Fibroblast of upper back skin (primary cell): ENCODE results near the gene DIPK2A.

Experiments
- DNase-seq: peaks from one replicate; pipeline ENCODE4 v3.0.0-alpha.2; 2013

DIPK2A gene

GRCh38 chr3:143971359-143972154, at the start of gene DIPK2A:
Gene DIPK2A, plus strand, starts transcription at chr3:143971823. Its CDS starts 510 bp downstream, at chr3:143972333.
- DNase-seq: peak; percentile 96

DNA sequence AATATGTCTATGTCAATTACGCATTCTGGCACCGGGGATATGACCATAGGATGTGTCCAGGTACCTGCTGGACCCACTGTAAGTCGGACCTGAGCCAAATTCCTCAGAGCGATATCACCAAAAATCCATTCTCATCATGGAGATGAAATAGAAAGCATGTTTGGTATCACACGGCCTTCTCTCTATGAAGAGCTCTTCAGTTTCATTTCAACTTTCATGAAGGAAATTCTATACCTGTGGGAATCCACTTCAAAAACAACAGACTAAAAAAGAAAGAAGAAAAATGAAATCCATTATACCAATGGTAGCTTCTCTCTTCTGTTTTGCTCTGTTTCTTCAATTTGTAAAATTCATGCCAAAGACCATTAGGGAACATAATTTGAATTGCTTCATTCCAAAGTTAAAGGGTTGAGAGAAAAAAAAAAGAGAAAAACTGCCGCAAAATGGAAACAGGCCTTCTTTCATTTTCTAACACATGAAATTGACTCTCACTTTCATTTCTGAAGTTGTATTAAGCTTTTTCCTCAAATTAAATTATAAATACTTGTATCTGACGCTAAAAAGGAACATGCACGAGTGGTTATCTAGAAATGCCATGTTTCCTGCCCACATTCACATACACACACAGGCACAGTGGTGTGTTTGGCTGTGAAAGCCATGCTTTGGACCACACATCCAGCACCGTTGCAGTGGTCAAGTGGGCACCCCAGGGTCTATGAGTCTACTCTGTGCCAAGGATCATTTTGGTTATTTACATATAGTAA, 46.9 kb upstream of the DIPK2A start:
- DNase-seq: no peak

DNA sequence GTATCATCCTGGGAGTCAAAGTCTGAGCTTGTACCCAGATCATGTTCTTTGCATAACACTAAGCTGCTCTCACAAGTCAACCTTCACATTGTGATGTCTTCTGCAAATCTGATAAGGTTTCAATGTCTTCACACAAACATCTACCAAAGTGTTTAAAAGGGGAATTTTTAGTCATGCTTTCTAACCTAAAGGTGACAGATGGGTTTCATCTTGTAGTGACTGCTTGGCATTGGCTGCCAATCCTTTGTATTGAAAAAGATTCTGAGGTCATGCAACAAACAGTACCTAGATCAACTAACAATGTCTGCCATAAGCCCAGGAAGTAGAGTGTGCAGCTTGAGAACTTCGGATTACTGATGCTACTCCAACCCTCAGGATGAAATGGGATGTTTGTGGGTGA, 43.6 kb upstream of the DIPK2A start:
- no peak for DNase-seq

- no peak for DNase-seq
Observed at GRCh38 chr3:143928541-143929255, 42.9 kb upstream of the DIPK2A start.

DNA sequence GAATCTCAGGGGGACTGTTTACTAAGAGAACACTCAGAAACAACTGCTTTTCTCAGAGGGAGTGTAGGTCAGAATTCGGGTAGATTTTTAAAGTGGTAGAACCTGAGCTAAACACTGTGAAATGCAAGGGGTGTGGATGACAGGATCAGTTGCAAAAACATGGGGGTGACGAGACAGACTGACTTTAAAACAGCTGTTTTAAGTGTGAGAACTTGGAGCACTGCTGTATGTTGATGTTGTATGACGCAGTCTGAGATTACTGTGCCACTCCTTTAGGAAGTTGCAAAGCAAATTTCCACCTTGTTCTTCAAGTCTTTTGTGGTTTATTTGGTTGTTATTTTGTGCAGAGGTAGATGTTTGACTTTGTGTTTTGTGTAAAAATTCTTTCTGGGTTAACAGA, 36.8 kb upstream of the DIPK2A start:
- no peak for DNase-seq

DNA sequence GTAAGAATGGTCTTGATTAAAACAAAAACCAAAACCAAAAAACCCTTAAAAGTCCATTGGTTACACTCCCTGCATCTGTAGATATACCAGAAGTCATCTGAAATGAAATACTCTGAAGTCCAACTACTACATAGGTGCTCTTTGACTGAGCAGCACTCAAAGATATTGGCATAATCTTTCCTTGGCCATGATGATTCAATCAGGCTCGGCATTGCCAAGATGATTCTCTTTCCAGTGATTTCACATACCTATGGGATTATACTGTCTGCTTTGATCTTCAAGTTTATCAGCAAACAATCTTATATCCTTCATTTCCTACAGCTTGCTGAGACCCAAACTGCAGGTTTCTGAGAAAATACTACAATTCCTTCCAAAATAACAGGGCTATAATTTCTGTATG, 35.9 kb upstream of the DIPK2A start:
- no peak for DNase-seq

GRCh38 chr3:143950810-143951209, 20.8 kb upstream of the DIPK2A start:
- DNase-seq: no peak

GRCh38 chr3:143951351-143951971, 20.2 kb upstream of the DIPK2A start:
- peak; percentile 53 for DNase-seq

GRCh38 chr3:143952569-143953072, 19.0 kb upstream of the DIPK2A start:
- no peak for DNase-seq

DNA sequence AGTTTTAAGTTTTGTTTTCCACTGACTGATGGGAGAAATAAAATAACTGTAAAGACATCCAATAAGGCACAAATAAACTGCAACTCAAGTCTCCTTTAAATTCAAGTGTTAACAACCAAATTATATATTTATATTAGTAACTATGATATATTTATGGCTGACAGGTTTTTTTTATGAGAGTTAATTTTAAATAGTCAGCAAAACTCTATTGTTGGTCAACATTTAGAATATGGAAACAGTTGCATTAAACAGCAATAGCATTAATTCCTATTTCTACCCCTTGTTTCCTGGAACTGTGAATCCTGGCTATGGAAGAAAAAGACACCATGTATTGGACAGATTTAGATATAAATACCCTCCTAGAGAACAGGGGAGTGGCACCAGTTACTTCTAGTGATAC, 16.5 kb upstream of the DIPK2A start:
- no peak for DNase-seq

DNA sequence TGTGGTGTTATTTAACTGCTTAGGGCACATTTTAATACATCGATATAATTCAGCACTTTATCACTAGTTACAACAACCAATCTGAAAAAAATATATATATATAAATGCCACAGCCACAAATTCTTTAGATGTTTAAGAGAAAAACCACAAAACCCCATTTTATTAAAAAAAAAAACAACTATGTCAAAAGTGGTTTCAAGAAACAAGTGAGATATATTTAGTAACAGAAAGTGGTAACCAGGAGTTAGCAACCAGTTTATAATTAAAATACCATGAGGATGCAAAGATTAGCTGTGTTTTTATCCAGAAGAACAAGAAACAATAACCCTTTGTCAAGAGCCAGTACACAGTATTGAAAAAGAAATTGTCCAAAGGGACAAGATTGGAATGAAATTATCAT, 14.8 kb upstream of the DIPK2A start:
- DNase-seq: peak; percentile 22

- DNase-seq: no peak
Observed at GRCh38 chr3:143957453-143957852, 14.2 kb upstream of the DIPK2A start.

- DNase-seq: no peak
Observed at GRCh38 chr3:143958966-143959365, 12.7 kb upstream of the DIPK2A start.

- no peak for DNase-seq
Observed at GRCh38 chr3:143961342-143961741, 10.3 kb upstream of the DIPK2A start.

DNA sequence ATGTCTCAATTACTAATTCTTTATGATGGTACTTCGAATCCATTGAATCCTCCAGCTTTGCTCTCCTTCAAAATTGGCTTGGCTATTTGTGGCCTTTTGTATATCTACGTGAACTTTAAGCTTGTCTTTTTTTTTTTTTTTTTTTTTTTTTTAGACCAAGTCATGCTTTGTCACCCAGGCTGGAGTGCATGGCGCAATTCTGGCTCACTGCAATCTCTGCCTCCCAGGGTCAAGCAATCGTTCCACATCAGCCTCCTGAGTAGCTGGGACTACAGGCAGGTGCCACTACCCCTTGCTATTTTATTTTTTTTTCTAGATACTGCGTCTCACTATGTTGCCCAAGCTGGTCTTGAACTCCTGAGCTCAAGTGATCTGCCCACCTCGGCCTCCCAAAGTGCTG, 7.7 kb upstream of the DIPK2A start:
- no peak for DNase-seq

GRCh38 chr3:143970773-143971358, 757 bp upstream of the DIPK2A start:
- DNase-seq: peak; percentile 27

DNA sequence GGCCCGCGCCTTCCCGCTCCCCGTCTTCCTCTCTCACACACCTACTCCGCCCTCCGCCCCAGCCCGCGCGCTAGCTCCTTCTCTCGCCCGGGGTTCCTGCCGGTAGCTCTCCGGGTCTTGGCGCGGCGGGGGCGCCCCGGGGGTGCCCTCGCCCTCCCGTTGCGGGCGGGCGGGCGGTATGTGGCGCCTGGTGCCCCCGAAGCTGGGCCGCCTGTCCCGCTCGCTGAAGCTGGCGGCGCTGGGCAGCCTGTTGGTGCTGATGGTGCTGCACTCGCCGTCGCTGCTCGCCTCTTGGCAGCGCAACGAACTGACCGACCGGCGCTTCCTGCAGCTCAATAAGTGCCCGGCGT, 507 bp downstream of the DIPK2A start:
- DNase-seq: no peak

DNA sequence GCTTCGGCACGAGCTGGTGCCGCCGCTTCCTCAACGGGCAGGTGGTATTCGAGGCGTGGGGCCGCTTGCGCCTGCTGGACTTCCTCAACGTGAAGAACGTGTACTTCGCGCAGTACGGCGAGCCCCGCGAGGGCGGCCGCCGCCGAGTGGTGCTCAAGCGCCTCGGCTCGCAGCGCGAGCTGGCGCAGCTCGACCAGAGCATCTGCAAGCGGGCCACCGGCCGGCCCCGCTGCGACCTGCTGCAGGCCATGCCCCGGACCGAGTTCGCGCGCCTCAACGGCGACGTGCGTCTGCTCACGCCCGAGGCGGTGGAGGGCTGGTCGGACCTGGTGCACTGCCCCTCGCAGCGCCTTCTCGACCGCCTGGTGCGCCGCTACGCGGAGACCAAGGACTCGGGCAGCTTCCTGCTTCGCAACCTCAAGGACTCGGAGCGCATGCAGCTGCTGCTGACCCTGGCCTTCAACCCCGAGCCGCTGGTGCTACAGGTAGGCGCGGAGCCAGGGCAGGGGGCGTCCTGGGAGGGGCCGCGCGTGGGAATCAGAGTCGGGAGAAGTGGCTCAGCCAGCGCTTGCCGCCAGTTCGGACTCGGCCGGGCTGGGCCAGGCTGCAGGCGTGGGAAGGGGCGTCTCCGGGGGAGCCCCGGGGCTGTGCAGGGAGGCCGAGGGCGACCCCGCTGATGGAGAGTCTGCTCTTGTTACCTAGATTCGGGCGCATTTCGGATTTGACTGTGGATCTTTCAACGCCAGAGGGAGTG, 1.1 kb downstream of the DIPK2A start:
- peak; percentile 83 for DNase-seq

- DNase-seq: no peak
Observed at GRCh38 chr3:143973259-143974021, 1.8 kb downstream of the DIPK2A start.

GRCh38 chr3:143974271-143975238, 2.9 kb downstream of the DIPK2A start:
- no peak for DNase-seq
